ENCODE measurements around the gene GP1BB. TPM values are rescaled to one million over a fixed set of nuclear protein-coding genes. Genes with fewer than 3 reads are reported as not detected.
"Not testable (repeated sequence)": the region's sequence is repeated elsewhere in the genome, so short reads cannot be mapped to it uniquely, and the experiment has no call there.

GP1BB gene
- total and polyA plus RNA-seq, 9 donors = 7.9 to 25.2 (median 12.7) TPM

- H3K27me3 ChIP-seq (ENCODE audit: control insufficient read depth, insufficient read depth, low read length) = no peaks in the 10 kb centered on the region
- H3K27ac ChIP-seq (ENCODE audit: low read length) = no peak overlapping the region
- 94% methylated on average over 7 of the region's 14 CpGs for WGBS (ENCODE audit: insufficient coverage)
- H3K4me1 ChIP-seq (ENCODE audit: control insufficient read depth, insufficient read depth, low read length) = peaks cover 10% of the 10 kb centered on the region
- no peak overlapping the region for H3K4me3 ChIP-seq (ENCODE audit: low read length)
- no peak for DNase-seq
- H3K36me3 ChIP-seq (ENCODE audit: control insufficient read depth, insufficient read depth, low read length) = no peaks in the 10 kb centered on the region
- no peaks in the 10 kb centered on the region for H3K9me3 ChIP-seq (replicated peaks; ENCODE audit: control insufficient read depth, low read depth, low read length)
Observed at GRCh38 chr22:19693581-19693980, 29.8 kb upstream of the GP1BB start.

- no peak overlapping the region for H3K27ac ChIP-seq (ENCODE audit: low read length)
- H3K36me3 ChIP-seq (ENCODE audit: control insufficient read depth, insufficient read depth, low read length) = no peaks in the 10 kb centered on the region
- H3K9me3 ChIP-seq (replicated peaks; ENCODE audit: control insufficient read depth, low read depth, low read length) = no peaks in the 10 kb centered on the region
- no peaks in the 10 kb centered on the region for H3K27me3 ChIP-seq (ENCODE audit: control insufficient read depth, insufficient read depth, low read length)
- no peak overlapping the region for H3K4me3 ChIP-seq (ENCODE audit: low read length)
- 83% methylated on average over 8 of the region's 12 CpGs for WGBS (ENCODE audit: insufficient coverage)
- no peak for DNase-seq
- peaks cover 8% of the 10 kb centered on the region for H3K4me1 ChIP-seq (ENCODE audit: control insufficient read depth, insufficient read depth, low read length)
Observed at GRCh38 chr22:19693981-19694670, 29.2 kb upstream of the GP1BB start.

- DNase-seq = no peak
- peaks cover 8% of the 10 kb centered on the region for H3K4me1 ChIP-seq (ENCODE audit: control insufficient read depth, insufficient read depth, low read length)
- WGBS (ENCODE audit: insufficient coverage) = 85% methylated on average over 9 of the region's 13 CpGs
- no peaks in the 10 kb centered on the region for H3K27me3 ChIP-seq (ENCODE audit: control insufficient read depth, insufficient read depth, low read length)
- H3K27ac ChIP-seq (ENCODE audit: low read length) = no peak overlapping the region
- no peaks in the 10 kb centered on the region for H3K9me3 ChIP-seq (replicated peaks; ENCODE audit: control insufficient read depth, low read depth, low read length)
- H3K4me3 ChIP-seq (ENCODE audit: low read length) = no peak overlapping the region
- H3K36me3 ChIP-seq (ENCODE audit: control insufficient read depth, insufficient read depth, low read length) = no peaks in the 10 kb centered on the region
Observed at GRCh38 chr22:19694696-19695095, 28.6 kb upstream of the GP1BB start.

- Histone ChIP-seq H3K9me3 (replicated peaks; ENCODE audit: control insufficient read depth, low read depth, low read length) (no peaks in the 10 kb centered on the region), H3K4me1 (ENCODE audit: control insufficient read depth, insufficient read depth, low read length) (peaks cover 5% of the 10 kb centered on the region), H3K4me3 (ENCODE audit: low read length) (no peak overlapping the region), H3K27me3 (ENCODE audit: control insufficient read depth, insufficient read depth, low read length) (no peaks in the 10 kb centered on the region), H3K36me3 (ENCODE audit: control insufficient read depth, insufficient read depth, low read length) (no peaks in the 10 kb centered on the region), H3K27ac (ENCODE audit: low read length) (no peak overlapping the region)
- DNase-seq = no peak
- 80% methylated on average over 1 of the region's 2 CpGs for WGBS (ENCODE audit: insufficient coverage)
Observed at GRCh38 chr22:19696504-19697276, 26.6 kb upstream of the GP1BB start.

GRCh38 chr22:19697871-19698270, 25.5 kb upstream of the GP1BB start:
- not testable (repeated sequence) for H3K27me3 ChIP-seq (ENCODE audit: control insufficient read depth, insufficient read depth, low read length)

GRCh38 chr22:19700790-19701419, 22.4 kb upstream of the GP1BB start:
- H3K36me3 ChIP-seq (ENCODE audit: control insufficient read depth, insufficient read depth, low read length) = no peaks in the 10 kb centered on the region
- H3K9me3 ChIP-seq (replicated peaks; ENCODE audit: control insufficient read depth, low read depth, low read length) = no peaks in the 10 kb centered on the region
- H3K4me1 ChIP-seq (ENCODE audit: control insufficient read depth, insufficient read depth, low read length) = no peaks in the 10 kb centered on the region
- H3K27ac ChIP-seq (ENCODE audit: low read length) = no peak overlapping the region
- H3K4me3 ChIP-seq (ENCODE audit: low read length) = no peak overlapping the region
- H3K27me3 ChIP-seq (ENCODE audit: control insufficient read depth, insufficient read depth, low read length) = no peaks in the 10 kb centered on the region
- 87% methylated on average over 3 of the region's 6 CpGs for WGBS (ENCODE audit: insufficient coverage)
- DNase-seq = no peak

More at GRCh38 chr22:19697871-19698270, 25.5 kb upstream of the GP1BB start:
- not testable (repeated sequence) for H3K27ac ChIP-seq (ENCODE audit: low read length); DNase-seq; H3K36me3 ChIP-seq (ENCODE audit: control insufficient read depth, insufficient read depth, low read length); H3K4me1 ChIP-seq (ENCODE audit: control insufficient read depth, insufficient read depth, low read length); H3K4me3 ChIP-seq (ENCODE audit: low read length); H3K9me3 ChIP-seq (replicated peaks; ENCODE audit: control insufficient read depth, low read depth, low read length)
- WGBS (ENCODE audit: insufficient coverage) = no CpG with 5 or more reads among the region's 1 CpG

GRCh38 chr22:19701420-19702145, 21.8 kb upstream of the GP1BB start:
- DNase-seq = no peak
- H3K27me3 ChIP-seq (ENCODE audit: control insufficient read depth, insufficient read depth, low read length) = no peaks in the 10 kb centered on the region
- no CpG with 5 or more reads among the region's 10 CpGs for WGBS (ENCODE audit: insufficient coverage)

GRCh38 chr22:19703869-19704268, 19.5 kb upstream of the GP1BB start:
- no peak for DNase-seq
- H3K27me3 ChIP-seq (ENCODE audit: control insufficient read depth, insufficient read depth, low read length) = peaks cover 2% of the 10 kb centered on the region
- H3K9me3 ChIP-seq (replicated peaks; ENCODE audit: control insufficient read depth, low read depth, low read length) = no peaks in the 10 kb centered on the region
- no peak overlapping the region for H3K4me3 ChIP-seq (ENCODE audit: low read length)
- H3K27ac ChIP-seq (ENCODE audit: low read length) = no peak overlapping the region
- WGBS (ENCODE audit: insufficient coverage) = 50% methylated on average over 4 of the region's 9 CpGs
- no peaks in the 10 kb centered on the region for H3K4me1 ChIP-seq (ENCODE audit: control insufficient read depth, insufficient read depth, low read length)
- no peaks in the 10 kb centered on the region for H3K36me3 ChIP-seq (ENCODE audit: control insufficient read depth, insufficient read depth, low read length)

More at GRCh38 chr22:19701420-19702145, 21.8 kb upstream of the GP1BB start:
- no peak overlapping the region for H3K27ac ChIP-seq (ENCODE audit: low read length)
- H3K9me3 ChIP-seq (replicated peaks; ENCODE audit: control insufficient read depth, low read depth, low read length) = no peaks in the 10 kb centered on the region
- no peak overlapping the region for H3K4me3 ChIP-seq (ENCODE audit: low read length)
- H3K36me3 ChIP-seq (ENCODE audit: control insufficient read depth, insufficient read depth, low read length) = no peaks in the 10 kb centered on the region
- H3K4me1 ChIP-seq (ENCODE audit: control insufficient read depth, insufficient read depth, low read length) = no peaks in the 10 kb centered on the region

GRCh38 chr22:19704355-19705015, 18.9 kb upstream of the GP1BB start:
- 75% methylated on average over 15 of the region's 15 CpGs for WGBS (ENCODE audit: insufficient coverage)
- Histone ChIP-seq H3K36me3 (ENCODE audit: control insufficient read depth, insufficient read depth, low read length) (no peaks in the 10 kb centered on the region), H3K9me3 (replicated peaks; ENCODE audit: control insufficient read depth, low read depth, low read length) (no peaks in the 10 kb centered on the region), H3K4me1 (ENCODE audit: control insufficient read depth, insufficient read depth, low read length) (no peaks in the 10 kb centered on the region), H3K27me3 (ENCODE audit: control insufficient read depth, insufficient read depth, low read length) (peaks cover 2% of the 10 kb centered on the region), H3K4me3 (ENCODE audit: low read length) (no peak overlapping the region), H3K27ac (ENCODE audit: low read length) (no peak overlapping the region)
- no peak for DNase-seq

Measured in muscle of leg (tissue), 11 donors.